B cell (primary cell): Measurements from ENCODE around the gene CFAP157. TPM values are rescaled to one million over a fixed set of nuclear protein-coding genes. Genes with fewer than 3 reads are reported as not detected.

Experiments used
- ATAC-seq: fragments of 200-7000 bp; cut with Tn5 transposase; one replicate; pipeline ENCODE4 v1.10.0; 2021; ENCODE audit warnings: low read depth, mild to moderate bottlenecking, moderate number of reproducible peaks, moderate library complexity
- CTCF ChIA-PET: fragments of 350-600 bp; sonication (Branson Sonifier 250); formaldehyde crosslinking; loops from one replicate; lab custom pipeline; 2021; ENCODE audit warnings: antibody characterized with exemption, inconsistent platforms; lab: Charles Lee
- POLR2A ChIA-PET: fragments of 350-600 bp; sonication (Branson Sonifier 250); formaldehyde crosslinking; loops from one replicate; lab custom pipeline; 2021; ENCODE audit warnings: antibody characterized with exemption; lab: Charles Lee
- DNase-seq: peaks from one replicate; pipeline ENCODE4 v3.0.0; 2013
- H2AFZ ChIP-seq: 2 replicates; pipeline ENCODE4 v1.6.1; 2012; ENCODE audit warnings: mild to moderate bottlenecking, low read depth, low read length; ENCODE audit not compliant: insufficient read depth, poor library complexity, severe bottlenecking
- H3K27ac ChIP-seq, 2 donors: 1 replicate in 1 of 2; 2 replicates in 1 of 2; pipeline ENCODE4 v1.5.1; 2012 to 2013; ENCODE audit warnings: low read length in 2 of 2, mild to moderate bottlenecking in 2 of 2, moderate library complexity in 1 of 2
- H3K27me3 ChIP-seq, 4 experiments: fragments of 200-600 bp in 1 of 4; sonication (generic) in 1 of 4; replicated peaks in 1 of 4; 1 replicate in 2 of 4; 2 replicates in 2 of 4; pipeline versions ENCODE4 v1.6.1 to v1.7.0; 2013 to 2016; ENCODE audit warnings: low read length in 3 of 4, mild to moderate bottlenecking in 2 of 4, mixed read lengths in 1 of 4, moderate library complexity in 1 of 4; ENCODE audit not compliant: insufficient read depth in 4 of 4, control insufficient read depth in 3 of 4; ENCODE audit errors: control extremely low read depth in 1 of 4
- H3K36me3 ChIP-seq, 2 experiments: replicated peaks in 1 of 2; 1 replicate in 1 of 2; 2 replicates in 1 of 2; pipeline versions ENCODE4 v1.6.1 to v1.7.1; 2013; ENCODE audit warnings: low read length in 1 of 2; ENCODE audit not compliant: insufficient read depth in 2 of 2, control insufficient read depth in 1 of 2; ENCODE audit errors: control extremely low read depth in 1 of 2, extremely low read depth in 1 of 2
- H3K4me1 ChIP-seq, 2 donors: fragments of 200-600 bp in 1 of 2; sonication (generic) in 1 of 2; 1 replicate in 1 of 2; 2 replicates in 1 of 2; pipeline versions ENCODE4 v1.5.1 to v1.6.1; 2013 to 2017; ENCODE audit warnings: low read length in 2 of 2; ENCODE audit not compliant: control insufficient read depth in 2 of 2, insufficient read depth in 2 of 2
- H3K4me2 ChIP-seq: replicated peaks from 2 replicates; pipeline ENCODE3; 2012; ENCODE audit warnings: mild to moderate bottlenecking, low read depth, low read length; ENCODE audit not compliant: poor library complexity, severe bottlenecking
- H3K4me3 ChIP-seq, 5 experiments: fragments of 200-600 bp in 1 of 5; sonication (generic) in 1 of 5; 1 replicate in 3 of 5; 2 replicates in 2 of 5; pipeline versions ENCODE4 v1.5.1 to v1.7.0; 2011 to 2016; ENCODE audit warnings: low read length in 4 of 5, mild to moderate bottlenecking in 4 of 5, low read depth in 2 of 5, control low read depth in 1 of 5, moderate library complexity in 1 of 5; ENCODE audit not compliant: insufficient read depth in 1 of 5; ENCODE audit errors: control extremely low read depth in 1 of 5, extremely low read depth in 1 of 5
- H3K79me2 ChIP-seq: fragments of 200-600 bp; sonication (generic); one replicate; pipeline ENCODE4 v1.6.0; 2016; ENCODE audit warnings: low read length; ENCODE audit not compliant: control insufficient read depth, insufficient read depth
- H3K9ac ChIP-seq: fragments of 200-600 bp; sonication (generic); 2 replicates; pipeline ENCODE4 v1.6.1; 2017; ENCODE audit warnings: mild to moderate bottlenecking, low read length, moderate library complexity
- H3K9me3 ChIP-seq, 3 donors: one replicate each; pipeline versions ENCODE4 v1.6.1 to v1.7.1; 2013; ENCODE audit warnings: low read length in 2 of 3; ENCODE audit not compliant: control insufficient read depth in 2 of 3, insufficient read depth in 1 of 3; ENCODE audit errors: control extremely low read depth in 1 of 3
- H4K20me1 ChIP-seq: 2 replicates; pipeline ENCODE4 v1.6.0; 2012; ENCODE audit warnings: mild to moderate bottlenecking, low read length; ENCODE audit not compliant: insufficient read depth, control insufficient read depth, poor library complexity, severe bottlenecking
- H3K27ac Mint-ChIP-seq: one replicate; pipeline ENCODE4 v1.8.0; 2021; ENCODE audit warnings: mixed read lengths
- H3K27me3 Mint-ChIP-seq: one replicate; pipeline ENCODE4 v1.8.0; 2021; ENCODE audit warnings: mixed read lengths
- H3K4me1 Mint-ChIP-seq: one replicate; pipeline ENCODE4 v1.8.0; 2021; ENCODE audit warnings: mixed read lengths
- H3K4me3 Mint-ChIP-seq: one replicate; pipeline ENCODE4 v1.8.0; 2021; ENCODE audit warnings: mixed read lengths
- H3K9me3 Mint-ChIP-seq: one replicate; pipeline ENCODE4 v1.8.0; 2022; ENCODE audit warnings: mixed read lengths; ENCODE audit not compliant: insufficient read depth
- CTCF ChIP-seq: fragments of 200-600 bp; IDR thresholded peaks from one replicate; pipeline ENCODE4 v1.8.0; 2022; ENCODE audit warnings: antibody characterized with exemption, mild to moderate bottlenecking
- EZH2 ChIP-seq: IDR thresholded peaks from 2 replicates; pipeline ENCODE4 v1.6.1; 2012; ENCODE audit warnings: borderline replicate concordance, low read depth, mild to moderate bottlenecking, moderate library complexity, low read length; ENCODE audit not compliant: insufficient read depth, poor library complexity, severe bottlenecking
- WGBS: methylation state at CpG from one replicate; pipeline ENCODE4 v1.1.5; 2013; ENCODE audit warnings: missing lambda C conversion rate; ENCODE audit not compliant: insufficient coverage; 5-methylcytosine and 5-hydroxymethylcytosine counted together
- intact Hi-C: fragments of 100-400 bp; cut with micrococcal nuclease; formaldehyde crosslinking; loops from one replicate; pipeline ENCODE4 v1.10.0; 2022
- polyA plus RNA-seq: library from polyadenylated mRNA; depleted of rRNA; stranded (reverse); fragments of >200 nt; gene quantifications from 2 replicates; pipeline ENCODE4 v1.2.3, GENCODE V29; 2012
- total RNA-seq, 2 donors: library from RNA; stranded (reverse); fragments of 120-200 nt in 1 of 2; gene quantifications; 1 replicate in 1 of 2; 2 replicates in 1 of 2; pipeline versions ENCODE4 v1.2.3 to v1.2.4, GENCODE V29; 2013 to 2022

The CFAP157 gene
- total and polyA plus RNA-seq, 2 donors (not counting 1 experiment from before 2014, with no cell fraction given), result 0.03 TPM; not detected in 1

GRCh38 chr9:127679506-127679905, 27.3 kb upstream of the CFAP157 start:
- Histone ChIP-seq H2AFZ (no peak overlapping the region), H3K27ac (no peak overlapping the region), H3K9me3 (no peaks in the 10 kb centered on the region), H4K20me1 (no peaks in the 10 kb centered on the region), H3K4me2 (no peak overlapping the region), H3K4me1 (no peaks in the 10 kb centered on the region), H3K9ac (no peak overlapping the region), H3K27me3 (peaks cover 0 to 4% (median 0%) of the 10 kb centered on the region in 4 experiments), H3K4me3 (no peak overlapping the region), H3K79me2 (no peaks in the 10 kb centered on the region), H3K36me3 (no peaks in the 10 kb centered on the region)
- CTCF ChIA-PET, result no interaction called here
- no CpG with 5 or more reads among the region's 2 CpGs for WGBS
- DNase-seq (no peak), ATAC-seq (no peak)
- no peaks in the 10 kb centered on the region for H3K9me3 Mint-ChIP-seq
- no peaks in the 10 kb centered on the region for H3K4me1 Mint-ChIP-seq
- H3K27me3 Mint-ChIP-seq, result peaks cover 23% of the 10 kb centered on the region
- H3K27ac Mint-ChIP-seq, result no peak overlapping the region
- no peak overlapping the region for H3K4me3 Mint-ChIP-seq
- POLR2A ChIA-PET, result no interaction called here
- TF ChIP-seq EZH2 (no peak), CTCF (no peak)
- intact Hi-C loops, result no loop called here

- Histone ChIP-seq H2AFZ (no peak overlapping the region), H3K36me3 (no peaks in the 10 kb centered on the region), H3K9me3 (no peaks in the 10 kb centered on the region), H3K9ac (no peak overlapping the region), H3K27ac (no peak overlapping the region), H3K4me1 (no peaks in the 10 kb centered on the region), H4K20me1 (no peaks in the 10 kb centered on the region), H3K79me2 (no peaks in the 10 kb centered on the region), H3K27me3 (peaks cover 0 to 4% (median 0%) of the 10 kb centered on the region in 4 experiments), H3K4me2 (no peak overlapping the region), H3K4me3 (no peak overlapping the region)
- Mint-ChIP-seq H3K27me3 (peaks cover 23% of the 10 kb centered on the region), H3K27ac (no peak overlapping the region), H3K4me1 (no peaks in the 10 kb centered on the region), H3K9me3 (no peaks in the 10 kb centered on the region), H3K4me3 (no peak overlapping the region)
- ATAC-seq, result no peak
- TF ChIP-seq CTCF (no peak), EZH2 (no peak)
- intact Hi-C loops, result no loop called here
- ChIA-PET POLR2A (no interaction called here), CTCF (no interaction called here)
- DNase-seq, result no peak
- WGBS, result 95% methylated on average over 11 of the region's 11 CpGs
These were observed 26.6 kb upstream of the CFAP157 start for GRCh38 chr9:127680226-127680625.
